ENCODE measurements around the gene NELL1.

The NELL1 gene

GRCh38 chr11:21068886-21069285, 399.5 kb downstream of the NELL1 start:
- H3K4me3 ChIP-seq (replicated peaks; ENCODE audit: insufficient read depth, low read length): no peak overlapping the region
- no peak for DNase-seq (ENCODE audit: low read depth in 1 of 2, low spot score in 1 of 2)
- H3K27me3 ChIP-seq (ENCODE audit: insufficient read depth, poor library complexity, severe bottlenecking): no peaks in the 10 kb centered on the region
- TF ChIP-seq GABPA (IDR thresholded peaks at IDR 0.05; ENCODE audit: low read depth) (no peak), POLR2AphosphoS5 (IDR thresholded peaks at IDR 0.05; ENCODE audit: low read depth) (no peak), REST (IDR thresholded peaks at IDR 0.05; ENCODE audit: insufficient replicate concordance, low read depth) (no peak), SPI1 (IDR thresholded peaks at IDR 0.05; ENCODE audit: borderline replicate concordance, low read depth) (no peak), CTCF (IDR thresholded peaks at IDR 0.05; ENCODE audit: insufficient read depth, low read length) (no peak)
- H3K27ac ChIP-seq (replicated peaks): no peak overlapping the region

- Histone ChIP-seq H3K27ac (replicated peaks) (no peak overlapping the region), H3K27me3 (ENCODE audit: insufficient read depth, poor library complexity, severe bottlenecking) (no peaks in the 10 kb centered on the region), H3K4me3 (replicated peaks; ENCODE audit: insufficient read depth, low read length) (no peak overlapping the region)
- no peak for DNase-seq (ENCODE audit: low read depth in 1 of 2, low spot score in 1 of 2)
- TF ChIP-seq SPI1 (IDR thresholded peaks at IDR 0.05; ENCODE audit: borderline replicate concordance, low read depth): no peak
- TF ChIP-seq CTCF (IDR thresholded peaks at IDR 0.05; ENCODE audit: insufficient read depth, low read length): no peak
- TF ChIP-seq POLR2AphosphoS5 (IDR thresholded peaks at IDR 0.05; ENCODE audit: low read depth): no peak
- no peak for TF ChIP-seq REST (IDR thresholded peaks at IDR 0.05; ENCODE audit: insufficient replicate concordance, low read depth)
- TF ChIP-seq GABPA (IDR thresholded peaks at IDR 0.05; ENCODE audit: low read depth): no peak
Measured at GRCh38 chr11:21069909-21070308, 400.5 kb downstream of the NELL1 start.

GRCh38 chr11:21072558-21072957, 403.2 kb downstream of the NELL1 start:
- Histone ChIP-seq H3K4me3 (replicated peaks; ENCODE audit: insufficient read depth, low read length) (no peak overlapping the region), H3K27me3 (ENCODE audit: insufficient read depth, poor library complexity, severe bottlenecking) (no peaks in the 10 kb centered on the region), H3K27ac (replicated peaks) (no peak overlapping the region)
- TF ChIP-seq SPI1 (IDR thresholded peaks at IDR 0.05; ENCODE audit: borderline replicate concordance, low read depth) (no peak), GABPA (IDR thresholded peaks at IDR 0.05; ENCODE audit: low read depth) (no peak), REST (IDR thresholded peaks at IDR 0.05; ENCODE audit: insufficient replicate concordance, low read depth) (no peak), CTCF (IDR thresholded peaks at IDR 0.05; ENCODE audit: insufficient read depth, low read length) (no peak), POLR2AphosphoS5 (IDR thresholded peaks at IDR 0.05; ENCODE audit: low read depth) (no peak)
- DNase-seq (ENCODE audit: low read depth in 1 of 2, low spot score in 1 of 2): no peak
